Esophagus muscularis mucosa (tissue), 4 donors: ENCODE measurements around the gene SORL1-AS1.
"Not testable (repeated sequence)": the region's sequence is repeated elsewhere in the genome, so short reads cannot be mapped to it uniquely, and the experiment has no call there.

Experiments
- DNase-seq: peaks from one replicate; pipeline ENCODE4 v3.0.0-alpha.2; 2017; ENCODE audit errors: extremely low spot score
- H3K27ac ChIP-seq, 4 donors: fragments of 200-600 bp; sonication (generic); replicated peaks in 1 of 4; 1 replicate in 3 of 4; 2 replicates in 1 of 4; pipeline ENCODE4 v1.5.1; 2016 to 2019; ENCODE audit warnings: mild to moderate bottlenecking in 1 of 4
- H3K27me3 ChIP-seq, 4 donors: fragments of 200-600 bp; sonication (generic); one replicate each; pipeline versions ENCODE4 v1.5.1 to v1.6.0; 2016 to 2019
- H3K36me3 ChIP-seq, 4 donors: fragments of 200-600 bp; sonication (generic); one replicate each; pipeline ENCODE4 v1.5.1; 2016 to 2019
- H3K4me1 ChIP-seq, 4 donors: fragments of 200-600 bp; sonication (generic); one replicate each; pipeline ENCODE4 v1.5.1; 2016 to 2019
- H3K4me3 ChIP-seq, 4 donors: fragments of 200-600 bp; sonication (generic); 1 replicate in 2 of 4; 2 replicates in 2 of 4; pipeline ENCODE4 v1.5.1; 2016 to 2019; ENCODE audit warnings: mild to moderate bottlenecking in 4 of 4, moderate library complexity in 1 of 4
- H3K9me3 ChIP-seq, 4 donors: fragments of 200-600 bp; sonication (generic); 1 replicate in 3 of 4; 2 replicates in 1 of 4; pipeline ENCODE4 v1.5.1; 2016 to 2019
- EP300 ChIP-seq: sonication (generic); formaldehyde crosslinking; IDR thresholded peaks from one replicate; pipeline ENCODE4 v1.6.1; 2017; ENCODE audit warnings: antibody characterized with exemption
- POLR2A ChIP-seq: fragments of 450-650 bp; IDR thresholded peaks from one replicate; pipeline ENCODE4 v1.6.1; 2017; ENCODE audit warnings: antibody characterized with exemption, moderate library complexity, mild to moderate bottlenecking, low read depth
- POLR2AphosphoS5 ChIP-seq, 2 donors: sonication (generic); formaldehyde crosslinking; IDR thresholded peaks; one replicate each; pipeline ENCODE4 v1.6.1; 2017; ENCODE audit warnings: antibody characterized with exemption in 2 of 2
- WGBS: methylation state at CpG from one replicate; pipeline ENCODE4 v1.1.5; 2018; 5-methylcytosine and 5-hydroxymethylcytosine counted together
- intact Hi-C: fragments of 100-400 bp; cut with DNase I; formaldehyde crosslinking; loops from one replicate; pipeline ENCODE4 v1.15.1; 2023
- TF ChIP-seq, protein P1 (sequence below), 3 experiments: fragments of 200-600 bp in 2 of 3; fragments of 450-650 bp in 1 of 3; sonication (generic) in 2 of 3; IDR thresholded peaks; one replicate each; pipeline ENCODE4 v1.5.1; 2017 to 2019; ENCODE audit warnings: antibody characterized with exemption in 3 of 3, mild to moderate bottlenecking in 2 of 3, moderate library complexity in 1 of 3

SORL1-AS1 gene

DNA sequence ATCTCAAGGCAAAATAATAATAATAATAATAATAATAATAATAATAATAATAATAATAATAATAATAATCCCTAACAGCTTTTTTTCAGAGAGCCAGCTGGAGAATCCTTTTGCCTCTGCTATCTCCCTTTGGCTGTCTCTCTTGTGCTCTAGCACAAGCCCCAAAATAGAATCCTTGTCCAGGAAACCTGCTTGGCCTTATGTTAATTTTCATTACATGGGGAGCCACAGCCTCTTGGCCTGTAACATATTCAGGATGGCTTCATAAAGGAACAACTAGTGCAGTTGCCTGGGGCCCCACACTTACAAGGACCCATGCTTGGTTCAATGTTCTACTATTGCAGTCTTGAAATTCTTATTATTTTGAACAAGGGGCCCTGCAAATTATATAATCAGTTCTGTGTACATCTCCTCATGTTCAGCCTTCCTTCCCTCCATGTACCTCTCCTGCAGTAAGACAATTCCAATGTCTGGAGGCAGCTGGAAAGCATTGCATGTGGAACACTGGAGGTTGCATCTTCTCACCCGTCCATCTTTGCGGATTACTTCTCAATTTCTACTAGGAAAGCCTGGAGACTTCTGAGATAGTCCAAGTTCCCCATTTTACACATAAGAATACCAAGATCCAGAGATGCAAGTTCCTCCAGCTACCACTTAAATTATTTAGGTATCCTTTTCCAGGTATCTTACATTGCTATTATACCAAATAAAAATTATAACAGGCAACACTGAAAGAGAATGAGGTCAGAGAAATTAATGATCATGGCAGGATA lies 38.4 kb downstream of the SORL1-AS1 start:
- Histone ChIP-seq H3K4me1 (peaks cover 23 to 32% (median 26%) of the 10 kb centered on the region in 4 donors), H3K9me3 (no peaks in the 10 kb centered on the region), H3K27me3 (no peaks in the 10 kb centered on the region), H3K36me3 (no peaks in the 10 kb centered on the region), H3K4me3 (no peak overlapping the region), H3K27ac (no peak overlapping the region)
- DNase-seq = no peak
- TF ChIP-seq POLR2A (no peak), POLR2AphosphoS5 (IDR thresholded peaks at IDR 0.05) (no peak), EP300 (no peak)
- TF ChIP-seq, protein P1, sequence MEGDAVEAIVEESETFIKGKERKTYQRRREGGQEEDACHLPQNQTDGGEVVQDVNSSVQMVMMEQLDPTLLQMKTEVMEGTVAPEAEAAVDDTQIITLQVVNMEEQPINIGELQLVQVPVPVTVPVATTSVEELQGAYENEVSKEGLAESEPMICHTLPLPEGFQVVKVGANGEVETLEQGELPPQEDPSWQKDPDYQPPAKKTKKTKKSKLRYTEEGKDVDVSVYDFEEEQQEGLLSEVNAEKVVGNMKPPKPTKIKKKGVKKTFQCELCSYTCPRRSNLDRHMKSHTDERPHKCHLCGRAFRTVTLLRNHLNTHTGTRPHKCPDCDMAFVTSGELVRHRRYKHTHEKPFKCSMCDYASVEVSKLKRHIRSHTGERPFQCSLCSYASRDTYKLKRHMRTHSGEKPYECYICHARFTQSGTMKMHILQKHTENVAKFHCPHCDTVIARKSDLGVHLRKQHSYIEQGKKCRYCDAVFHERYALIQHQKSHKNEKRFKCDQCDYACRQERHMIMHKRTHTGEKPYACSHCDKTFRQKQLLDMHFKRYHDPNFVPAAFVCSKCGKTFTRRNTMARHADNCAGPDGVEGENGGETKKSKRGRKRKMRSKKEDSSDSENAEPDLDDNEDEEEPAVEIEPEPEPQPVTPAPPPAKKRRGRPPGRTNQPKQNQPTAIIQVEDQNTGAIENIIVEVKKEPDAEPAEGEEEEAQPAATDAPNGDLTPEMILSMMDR (IDR thresholded peaks at IDR 0.05) = no peak
- intact Hi-C loops = no loop called here
- 85% methylated on average over 2 of the region's 2 CpGs for WGBS

DNA sequence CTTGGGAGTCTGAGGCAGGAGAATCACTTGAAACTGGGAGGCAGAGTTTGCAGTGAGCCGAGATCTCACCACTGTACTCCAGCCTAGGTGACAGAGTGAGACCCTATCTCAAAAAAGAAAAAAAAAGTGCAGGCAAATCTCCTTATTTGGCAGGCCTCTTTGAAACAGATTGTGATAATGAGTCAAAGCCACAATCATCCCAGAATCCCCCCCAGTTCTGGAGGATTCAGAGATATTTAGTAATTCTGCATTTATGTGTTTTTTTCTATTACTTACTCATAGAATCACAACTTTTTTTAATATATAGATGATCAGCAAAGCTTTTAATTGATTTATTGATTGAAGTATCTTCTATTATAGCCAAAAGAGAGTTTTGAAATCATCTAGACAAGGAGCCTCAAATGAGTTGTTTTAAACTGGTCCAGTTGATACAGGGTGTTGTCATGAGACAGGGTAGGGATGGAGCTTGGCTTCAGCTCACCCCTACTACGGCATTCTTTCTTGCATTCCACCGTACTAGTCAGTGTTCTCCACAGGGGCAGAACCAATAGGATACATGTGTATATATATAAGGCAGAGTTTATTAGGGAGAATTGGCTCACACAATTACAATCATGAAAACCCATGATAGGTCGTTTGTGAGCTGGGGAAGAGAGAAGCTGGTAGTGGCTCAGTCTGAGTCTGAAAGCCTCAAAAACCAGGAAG lies 39.9 kb downstream of the SORL1-AS1 start:
- Histone ChIP-seq H3K36me3 (no peaks in the 10 kb centered on the region), H3K27me3 (no peaks in the 10 kb centered on the region), H3K4me1 (peaks cover 23 to 30% (median 26%) of the 10 kb centered on the region in 4 donors), H3K4me3 (no peak overlapping the region), H3K9me3 (no peaks in the 10 kb centered on the region), H3K27ac (no peak overlapping the region)
- intact Hi-C loops = no loop called here
- no peak for DNase-seq
- no peak for TF ChIP-seq POLR2A
- 76% methylated on average over 4 of the region's 4 CpGs for WGBS

DNA sequence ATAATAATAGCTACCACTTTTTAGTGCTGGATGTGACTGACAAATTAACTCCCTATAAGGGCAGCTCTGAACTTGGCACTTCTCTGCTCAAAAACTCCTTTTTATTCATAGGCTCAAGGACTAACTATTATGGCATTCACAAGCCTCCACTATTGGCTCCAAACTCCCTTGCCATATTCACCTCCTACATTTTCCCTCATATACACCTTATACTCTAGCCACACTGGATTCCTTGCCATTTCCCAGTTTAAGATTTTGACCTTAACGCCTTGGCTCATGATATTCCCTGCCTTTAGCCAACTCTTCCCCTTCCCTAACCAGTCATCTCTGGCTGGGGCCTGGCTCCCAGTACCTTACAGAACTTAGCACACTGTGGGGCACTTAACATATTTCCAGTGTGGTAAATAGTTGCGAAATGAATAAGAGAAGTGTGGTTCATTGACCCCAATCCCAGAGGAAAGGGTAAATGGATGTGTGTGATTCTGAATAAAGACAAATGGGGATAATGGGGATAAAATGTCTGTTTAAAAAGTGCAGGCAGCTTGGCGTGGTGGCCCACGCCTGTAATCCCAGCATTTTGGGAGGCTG lies 40.7 kb downstream of the SORL1-AS1 start:
- 89% methylated on average over 4 of the region's 4 CpGs for WGBS

DNA sequence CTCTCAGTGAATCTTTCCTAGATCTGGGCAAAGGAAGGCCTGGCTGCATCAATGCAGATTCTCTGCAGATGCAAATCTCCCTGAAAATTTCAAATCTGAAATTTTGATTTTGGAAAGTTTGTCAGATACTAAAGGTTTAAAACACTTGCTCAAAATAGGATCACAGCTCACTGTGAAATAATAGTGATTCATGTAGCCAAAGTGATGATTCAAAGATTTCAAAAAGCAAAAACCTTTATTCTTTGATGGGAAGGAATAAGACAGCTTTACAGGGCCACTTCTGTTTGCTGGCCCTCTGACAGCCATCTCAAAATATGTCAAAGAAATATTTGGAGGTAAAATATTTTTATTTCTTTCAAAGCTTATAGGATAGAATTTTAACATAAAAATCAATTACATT lies 41.4 kb downstream of the SORL1-AS1 start:
- H3K9me3 ChIP-seq, H3K27ac ChIP-seq, H3K27me3 ChIP-seq, H3K4me3 ChIP-seq, H3K36me3 ChIP-seq, DNase-seq, intact Hi-C loops: not testable (repeated sequence)
- H3K4me1 ChIP-seq = peaks cover 9 to 15% (median 12%) of the 10 kb centered on the region in 4 donors

More for the DNA sequence above, 40.7 kb downstream of the SORL1-AS1 start:
- Histone ChIP-seq H3K36me3 (no peaks in the 10 kb centered on the region), H3K27ac (no peak overlapping the region), H3K4me3 (no peak overlapping the region), H3K4me1 (peaks cover 17 to 22% (median 19%) of the 10 kb centered on the region in 4 donors), H3K9me3 (no peaks in the 10 kb centered on the region), H3K27me3 (no peaks in the 10 kb centered on the region)
- TF ChIP-seq, protein P1 (IDR thresholded peaks at IDR 0.05) = no peak
- TF ChIP-seq POLR2AphosphoS5 (IDR thresholded peaks at IDR 0.05) (no peak), EP300 (no peak), POLR2A (no peak)
- intact Hi-C loops = no loop called here
- DNase-seq = no peak

DNA sequence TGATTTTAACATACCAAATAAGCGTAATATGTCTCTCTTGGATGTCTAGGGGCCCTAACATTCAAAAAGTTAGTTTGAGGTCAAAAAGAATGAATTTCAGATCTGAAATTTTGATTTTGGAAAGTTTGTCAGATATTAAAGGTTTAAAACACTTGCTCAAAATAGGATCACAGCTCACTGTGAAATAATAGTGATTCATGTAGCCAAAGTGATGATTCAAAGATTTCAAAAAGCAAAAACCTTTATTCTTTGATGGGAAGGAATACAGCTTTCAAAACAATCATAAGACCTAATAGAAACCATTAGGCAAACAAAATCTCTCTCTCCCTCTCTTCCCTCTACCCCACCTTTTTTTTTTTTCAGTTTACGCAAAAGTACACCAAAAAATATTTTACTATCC lies 42.7 kb downstream of the SORL1-AS1 start:
- H3K9me3 ChIP-seq, H3K36me3 ChIP-seq, H3K4me1 ChIP-seq, H3K27ac ChIP-seq, H3K27me3 ChIP-seq, DNase-seq, intact Hi-C loops, H3K4me3 ChIP-seq: not testable (repeated sequence)
- 97% methylated on average over 2 of the region's 2 CpGs for WGBS

DNA sequence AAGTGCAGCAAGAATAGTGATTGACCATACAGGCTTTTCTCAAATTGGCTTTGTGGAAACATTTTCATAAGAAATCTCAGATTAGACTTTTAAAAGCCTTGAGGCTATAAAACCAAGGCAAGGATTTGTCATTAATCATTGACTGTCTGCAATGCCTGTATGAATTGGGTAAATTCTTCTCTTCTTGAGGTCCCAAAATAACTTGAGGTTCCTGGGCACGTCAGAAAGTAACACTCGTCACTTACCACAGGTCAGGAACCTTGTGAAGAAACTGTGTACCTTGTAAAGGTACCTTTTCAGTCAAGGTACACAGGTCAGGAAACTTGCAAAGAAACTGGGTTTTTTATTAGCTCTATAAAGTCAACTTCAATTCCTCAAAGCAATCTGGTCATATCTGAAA lies 43.9 kb downstream of the SORL1-AS1 start:
- Histone ChIP-seq H3K4me3 (no peak overlapping the region), H3K27ac (no peak overlapping the region)

More for the DNA sequence above, 43.9 kb downstream of the SORL1-AS1 start:
- Histone ChIP-seq H3K9me3 (no peaks in the 10 kb centered on the region), H3K36me3 (no peaks in the 10 kb centered on the region), H3K4me1 (no peaks in the 10 kb centered on the region), H3K27me3 (no peaks in the 10 kb centered on the region)
- WGBS = 85% methylated on average over 2 of the region's 2 CpGs
- TF ChIP-seq POLR2AphosphoS5 (IDR thresholded peaks at IDR 0.05) = no peak
- TF ChIP-seq EP300 = no peak
- no peak for TF ChIP-seq POLR2A
- TF ChIP-seq, protein P1 (IDR thresholded peaks at IDR 0.05) = no peak
- intact Hi-C loops = no loop called here
- DNase-seq = no peak
